Liver (tissue), 3 donors: Measurements from ENCODE around the gene DGCR6L.
"Not testable (repeated sequence)": the region's sequence is repeated elsewhere in the genome, so short reads cannot be mapped to it uniquely, and the experiment has no call there.

Experiments
- CTCF ChIP-seq: fragments of 150-350 bp; IDR thresholded peaks from 2 replicates; pipeline ENCODE4 v1.5.1; 2017; ENCODE audit warnings: improper control_type of control experiment, low read depth, low read length; ENCODE audit not compliant: missing input control
- EGR1 ChIP-seq, 2 donors: IDR thresholded peaks; 2 replicates each; pipeline ENCODE4 v1.6.1; 2016 to 2018; ENCODE audit warnings: antibody characterized with exemption in 2 of 2, low read depth in 2 of 2
- FOXA1 ChIP-seq: IDR thresholded peaks from 2 replicates; pipeline ENCODE4 v1.6.1; 2016; ENCODE audit warnings: antibody characterized with exemption
- FOXA2 ChIP-seq: IDR thresholded peaks from 2 replicates; pipeline ENCODE4 v1.6.1; 2016; ENCODE audit warnings: antibody characterized with exemption
- HNF4G ChIP-seq: IDR thresholded peaks from 2 replicates; pipeline ENCODE4 v1.6.1; 2016; ENCODE audit warnings: antibody characterized with exemption
- NR2F2 ChIP-seq: IDR thresholded peaks from 2 replicates; pipeline ENCODE4 v1.6.1; 2016; ENCODE audit warnings: antibody characterized with exemption
- RAD21 ChIP-seq, 2 donors: IDR thresholded peaks; 2 replicates each; pipeline ENCODE4 v1.6.1; 2016; ENCODE audit warnings: antibody characterized with exemption in 2 of 2, mild to moderate bottlenecking in 2 of 2
- RXRA ChIP-seq, 2 donors: IDR thresholded peaks; 2 replicates each; pipeline ENCODE4 v1.6.1; 2017 to 2018; ENCODE audit warnings: antibody characterized with exemption in 2 of 2, mild to moderate bottlenecking in 1 of 2
- SP1 ChIP-seq: IDR thresholded peaks from 2 replicates; pipeline ENCODE4 v1.6.1; 2018; ENCODE audit warnings: antibody characterized with exemption, mild to moderate bottlenecking
- TAF1 ChIP-seq: conservative IDR thresholded peaks from 2 replicates; pipeline ENCODE4 v1.6.1; 2016; ENCODE audit warnings: antibody characterized with exemption, mild to moderate bottlenecking
- YY1 ChIP-seq: IDR thresholded peaks from 2 replicates; pipeline ENCODE4 v1.6.1; 2016; ENCODE audit warnings: antibody characterized with exemption, mild to moderate bottlenecking
- TF ChIP-seq, protein P1 (sequence below): IDR thresholded peaks from 2 replicates; pipeline ENCODE4 v1.6.1; 2016; ENCODE audit warnings: antibody characterized with exemption
- donor health status: healthy.
- donor health status: healthy.

DNA sequence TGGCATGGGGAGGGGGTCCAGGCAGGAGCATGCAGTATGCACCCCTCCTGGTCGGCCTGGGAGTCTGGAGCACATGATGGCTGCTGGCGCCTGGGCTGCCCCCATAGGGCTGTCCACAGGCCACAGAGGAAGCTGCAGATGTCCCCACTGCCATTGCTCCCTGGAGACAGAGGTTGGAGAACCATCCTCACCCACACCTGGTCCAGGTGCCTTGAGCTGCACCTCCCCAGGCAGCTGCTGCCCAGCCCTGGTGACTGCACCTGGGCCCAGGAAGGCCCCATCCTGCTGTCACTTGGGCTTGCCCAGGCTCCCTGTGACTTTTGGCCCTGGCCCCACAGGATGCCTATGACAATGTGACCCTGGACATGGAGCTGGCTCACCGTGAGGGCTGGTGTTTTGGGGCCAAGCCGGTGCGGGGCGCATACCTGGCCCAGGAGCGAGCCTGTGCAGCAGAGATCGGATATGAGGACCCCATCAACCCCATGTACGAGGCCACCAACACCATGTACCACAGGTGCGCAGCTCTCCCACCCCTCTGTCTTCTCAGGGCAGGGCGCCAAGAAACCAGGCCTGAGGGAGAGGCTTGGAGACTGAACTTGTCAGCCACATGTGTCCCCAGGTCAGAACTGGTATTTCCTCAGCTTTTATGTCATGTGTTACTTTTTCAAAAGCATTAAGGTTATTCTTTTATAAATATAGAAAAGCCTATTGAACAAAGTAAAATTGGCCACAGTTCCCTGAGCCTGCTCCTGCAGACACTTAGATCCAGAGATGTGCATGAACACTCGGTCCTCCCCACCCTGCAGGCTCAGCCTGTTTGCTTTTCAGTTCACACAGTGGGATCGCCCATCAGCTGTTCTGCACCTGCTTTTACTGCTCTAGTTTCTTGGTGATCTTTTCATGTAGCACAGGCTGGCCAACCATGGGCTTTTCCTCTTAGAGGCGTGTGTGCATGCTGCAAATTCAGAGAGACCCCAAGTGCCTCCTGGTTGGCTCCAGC lies 12.1 kb downstream of the DGCR6L start:
- TF ChIP-seq CTCF; TAF1; RAD21 (IDR thresholded peaks at IDR 0.05); YY1; NR2F2; FOXA2; HNF4G; FOXA1; SP1; RXRA (IDR thresholded peaks at IDR 0.05); EGR1 (IDR thresholded peaks at IDR 0.05; ENCODE audit: low read depth in 2 of 2): not testable (repeated sequence)
- TF ChIP-seq, protein P1, sequence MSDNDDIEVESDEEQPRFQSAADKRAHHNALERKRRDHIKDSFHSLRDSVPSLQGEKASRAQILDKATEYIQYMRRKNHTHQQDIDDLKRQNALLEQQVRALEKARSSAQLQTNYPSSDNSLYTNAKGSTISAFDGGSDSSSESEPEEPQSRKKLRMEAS = not testable (repeated sequence)
